Progenitor cell of endocrine pancreas (in vitro differentiated cells): Measurements from ENCODE around the gene FAM186B. TPM values are rescaled to one million over a fixed set of nuclear protein-coding genes. Genes with fewer than 3 reads are reported as not detected.

ENCODE experiments used
- DNase-seq: peaks from one replicate; pipeline ENCODE4 v3.0.0; 2021; ENCODE audit warnings: low spot score; ENCODE audit not compliant: unreplicated experiment
- H3K27ac Mint-ChIP-seq: 2 replicates; pipeline ENCODE4 v1.8.0; 2021; ENCODE audit warnings: mild to moderate bottlenecking, moderate library complexity, mixed read lengths
- H3K27me3 Mint-ChIP-seq: 2 replicates; pipeline ENCODE4 v1.8.0; 2021; ENCODE audit warnings: mixed read lengths
- H3K36me3 Mint-ChIP-seq: 2 replicates; pipeline ENCODE4 v1.8.0; 2022; ENCODE audit warnings: mixed read lengths; ENCODE audit not compliant: insufficient read depth
- H3K4me1 Mint-ChIP-seq: 2 replicates; pipeline ENCODE4 v1.8.0; 2021; ENCODE audit warnings: low read depth, mixed read lengths
- H3K4me3 Mint-ChIP-seq: 2 replicates; pipeline ENCODE4 v1.8.0; 2021; ENCODE audit warnings: low read depth, mild to moderate bottlenecking, moderate library complexity, mixed read lengths
- H3K9me3 Mint-ChIP-seq: 2 replicates; pipeline ENCODE4 v1.8.0; 2021; ENCODE audit warnings: low read depth, mixed read lengths
- total RNA-seq: library from RNA; stranded (reverse); gene quantifications from 2 replicates; pipeline ENCODE4 v1.2.1, GENCODE V29; 2021
- TF ChIP-seq, protein P1 (sequence below): fragments of 200-600 bp; sonication (generic); IDR thresholded peaks from one replicate; pipeline ENCODE4 v1.5.0; 2021; ENCODE audit warnings: antibody characterized with exemption, mild to moderate bottlenecking; ENCODE audit not compliant: unreplicated experiment

Gene FAM186B
- total RNA-seq, 1 donor from 2014 or later = 0.24 TPM

DNA sequence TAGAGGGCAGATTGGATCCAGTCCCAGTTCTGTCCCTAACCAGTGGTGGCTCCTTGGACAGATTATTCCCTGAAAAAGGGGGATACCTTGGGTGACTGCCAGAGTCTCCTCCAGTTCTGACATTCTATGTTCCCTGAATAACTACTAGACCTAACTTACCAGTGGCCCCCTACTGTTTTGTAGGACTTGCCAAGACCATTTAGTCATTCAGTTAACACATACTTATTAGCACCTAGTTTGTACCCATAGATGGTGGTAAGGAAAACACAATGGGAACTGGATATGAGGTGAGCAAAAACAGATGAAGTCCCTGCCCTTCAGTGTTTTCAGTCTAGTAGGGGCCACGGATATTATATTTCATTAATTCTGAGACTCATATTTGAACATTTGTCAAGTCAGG lies 21.4 kb upstream of the FAM186B start:
- peaks cover 9% of the 10 kb centered on the region for H3K4me1 Mint-ChIP-seq
- TF ChIP-seq, protein P1, sequence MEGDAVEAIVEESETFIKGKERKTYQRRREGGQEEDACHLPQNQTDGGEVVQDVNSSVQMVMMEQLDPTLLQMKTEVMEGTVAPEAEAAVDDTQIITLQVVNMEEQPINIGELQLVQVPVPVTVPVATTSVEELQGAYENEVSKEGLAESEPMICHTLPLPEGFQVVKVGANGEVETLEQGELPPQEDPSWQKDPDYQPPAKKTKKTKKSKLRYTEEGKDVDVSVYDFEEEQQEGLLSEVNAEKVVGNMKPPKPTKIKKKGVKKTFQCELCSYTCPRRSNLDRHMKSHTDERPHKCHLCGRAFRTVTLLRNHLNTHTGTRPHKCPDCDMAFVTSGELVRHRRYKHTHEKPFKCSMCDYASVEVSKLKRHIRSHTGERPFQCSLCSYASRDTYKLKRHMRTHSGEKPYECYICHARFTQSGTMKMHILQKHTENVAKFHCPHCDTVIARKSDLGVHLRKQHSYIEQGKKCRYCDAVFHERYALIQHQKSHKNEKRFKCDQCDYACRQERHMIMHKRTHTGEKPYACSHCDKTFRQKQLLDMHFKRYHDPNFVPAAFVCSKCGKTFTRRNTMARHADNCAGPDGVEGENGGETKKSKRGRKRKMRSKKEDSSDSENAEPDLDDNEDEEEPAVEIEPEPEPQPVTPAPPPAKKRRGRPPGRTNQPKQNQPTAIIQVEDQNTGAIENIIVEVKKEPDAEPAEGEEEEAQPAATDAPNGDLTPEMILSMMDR = no peak
- H3K27ac Mint-ChIP-seq = no peak overlapping the region
- DNase-seq = no peak
- no peaks in the 10 kb centered on the region for H3K9me3 Mint-ChIP-seq
- H3K27me3 Mint-ChIP-seq = no peaks in the 10 kb centered on the region
- H3K4me3 Mint-ChIP-seq = no peak overlapping the region
- H3K36me3 Mint-ChIP-seq = peaks cover 2% of the 10 kb centered on the region

DNA sequence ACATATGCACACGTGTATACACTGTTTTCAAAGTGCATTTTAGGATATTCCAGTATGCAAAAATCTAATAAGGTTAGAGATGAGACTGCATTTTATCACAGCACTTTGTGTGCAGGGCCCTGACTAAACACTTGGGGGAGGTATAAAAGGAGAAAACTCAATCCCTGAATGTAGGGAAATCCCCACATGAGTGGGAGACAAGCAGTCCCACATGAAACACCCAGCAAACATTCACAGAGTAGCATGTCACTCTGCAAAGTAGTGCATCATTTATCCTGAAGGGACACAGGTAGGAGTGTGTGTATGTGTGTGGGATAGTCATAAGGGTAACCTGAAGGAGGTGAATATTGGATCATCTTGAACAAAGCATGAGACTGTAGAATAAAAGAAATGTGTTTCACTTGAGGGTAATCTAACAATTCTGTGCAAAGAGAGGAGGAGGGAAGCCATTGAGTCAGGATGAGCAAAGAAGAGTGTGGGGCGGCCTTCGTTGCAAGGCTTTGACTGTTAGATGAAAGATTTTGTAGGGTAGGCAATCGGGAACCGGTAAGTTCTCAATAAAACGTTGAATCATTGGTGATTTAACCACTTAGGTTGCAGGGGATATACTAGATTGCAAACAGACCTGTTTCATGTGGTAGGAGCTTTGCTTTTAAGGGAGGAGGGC lies 20.9 kb upstream of the FAM186B start:
- H3K36me3 Mint-ChIP-seq = peaks cover 2% of the 10 kb centered on the region
- peaks cover 12% of the 10 kb centered on the region for H3K4me1 Mint-ChIP-seq
- DNase-seq = no peak
- no peak overlapping the region for H3K27ac Mint-ChIP-seq
- no peaks in the 10 kb centered on the region for H3K27me3 Mint-ChIP-seq
- H3K4me3 Mint-ChIP-seq = no peak overlapping the region
- TF ChIP-seq, protein P1 = no peak
- H3K9me3 Mint-ChIP-seq = no peaks in the 10 kb centered on the region

DNA sequence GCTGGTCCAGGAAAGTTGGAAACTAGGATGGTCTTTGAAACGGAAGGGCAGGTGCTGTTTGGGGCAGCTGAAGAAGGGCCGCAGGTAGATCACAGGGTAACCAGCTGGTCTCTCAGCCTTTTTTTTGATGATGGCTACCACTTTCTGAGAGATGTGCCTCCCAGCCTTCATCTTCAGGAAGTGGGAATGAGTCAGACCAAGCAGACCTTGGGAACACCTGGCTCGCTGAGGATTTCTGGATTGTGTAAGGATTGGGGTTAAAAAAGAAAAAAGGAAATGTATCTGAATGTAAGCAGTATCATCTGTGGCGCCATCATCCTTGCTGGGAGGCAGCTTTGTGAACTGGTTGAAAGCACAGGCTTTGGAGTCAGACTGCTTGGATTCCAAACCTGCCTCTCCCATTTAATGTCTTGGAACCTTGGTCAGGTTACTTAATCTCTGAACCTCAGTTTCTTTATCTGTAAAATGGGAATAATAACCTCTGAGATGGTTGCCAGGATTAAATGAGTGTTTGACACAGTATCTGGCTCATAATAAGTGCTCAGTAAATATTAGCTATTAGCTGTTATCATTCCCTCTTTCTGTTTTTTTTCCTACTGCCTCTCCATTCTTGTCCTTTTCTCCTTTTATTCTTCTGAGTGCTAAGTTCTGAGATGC lies 19.6 kb upstream of the FAM186B start:
- Mint-ChIP-seq H3K27me3 (no peaks in the 10 kb centered on the region), H3K4me3 (peak overlapping the region; percentile 74), H3K9me3 (no peaks in the 10 kb centered on the region), H3K27ac (peak overlapping the region; percentile 81), H3K4me1 (peaks cover 14% of the 10 kb centered on the region), H3K36me3 (peaks cover 2% of the 10 kb centered on the region)
- DNase-seq = no peak
- TF ChIP-seq, protein P1 = no peak

DNA sequence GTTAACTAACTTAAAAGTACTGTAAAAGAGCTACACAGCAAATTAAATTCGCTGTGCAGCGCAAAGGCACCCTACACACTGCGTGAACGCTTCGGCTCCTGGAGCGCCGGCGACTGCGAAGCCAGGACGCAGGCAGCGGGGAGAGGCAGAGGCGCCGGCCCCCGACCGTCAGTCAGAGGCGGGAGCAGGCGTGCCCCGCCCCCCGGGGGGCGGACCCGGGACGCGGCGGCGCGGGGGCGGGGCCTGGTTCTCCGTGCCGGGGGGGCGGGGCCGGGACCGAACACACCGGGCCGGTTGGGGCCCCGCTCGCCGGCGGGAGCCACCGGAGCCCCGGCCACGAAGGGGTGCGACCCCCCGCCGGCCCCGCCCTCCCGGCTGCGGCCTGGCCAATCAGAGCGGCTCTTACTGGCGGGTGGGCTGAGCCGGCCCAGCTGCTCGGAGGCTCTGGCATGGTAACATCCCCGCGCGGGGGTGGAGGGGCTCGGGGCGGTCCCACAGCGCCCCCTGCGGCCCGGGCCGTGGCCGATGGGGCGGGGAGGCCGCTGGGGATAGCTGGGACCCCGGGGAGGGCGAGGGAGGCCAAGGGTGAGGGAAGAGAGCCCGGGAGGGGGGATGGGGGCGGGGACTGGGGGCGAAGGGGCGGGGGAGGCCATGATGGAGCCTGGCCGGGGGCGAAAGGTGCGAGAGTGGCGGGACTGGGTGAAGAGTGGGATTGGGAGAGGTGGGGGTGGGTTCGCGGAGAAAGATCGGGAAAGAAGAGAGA lies 17.9 kb upstream of the FAM186B start, which contains the start of gene PRPF40B:
TSS of gene PRPF40B (plus strand) at position 420 of the 763 bp plus-strand sequence. CDS start at position 450, 30 bp downstream.
- peak; percentile 92 for DNase-seq
- no peaks in the 10 kb centered on the region for H3K9me3 Mint-ChIP-seq
- H3K27ac Mint-ChIP-seq = peak within 1 kb of the TSS; percentile 90
- peak within 1 kb of the TSS; percentile 86 for H3K4me3 Mint-ChIP-seq
- H3K4me1 Mint-ChIP-seq = peaks cover 21% of the 10 kb centered on the region
- TF ChIP-seq, protein P1 = peak; percentile 73
- peaks cover 6% of the 10 kb centered on the region for H3K27me3 Mint-ChIP-seq
- peaks cover 2% of the 10 kb centered on the region for H3K36me3 Mint-ChIP-seq

DNA sequence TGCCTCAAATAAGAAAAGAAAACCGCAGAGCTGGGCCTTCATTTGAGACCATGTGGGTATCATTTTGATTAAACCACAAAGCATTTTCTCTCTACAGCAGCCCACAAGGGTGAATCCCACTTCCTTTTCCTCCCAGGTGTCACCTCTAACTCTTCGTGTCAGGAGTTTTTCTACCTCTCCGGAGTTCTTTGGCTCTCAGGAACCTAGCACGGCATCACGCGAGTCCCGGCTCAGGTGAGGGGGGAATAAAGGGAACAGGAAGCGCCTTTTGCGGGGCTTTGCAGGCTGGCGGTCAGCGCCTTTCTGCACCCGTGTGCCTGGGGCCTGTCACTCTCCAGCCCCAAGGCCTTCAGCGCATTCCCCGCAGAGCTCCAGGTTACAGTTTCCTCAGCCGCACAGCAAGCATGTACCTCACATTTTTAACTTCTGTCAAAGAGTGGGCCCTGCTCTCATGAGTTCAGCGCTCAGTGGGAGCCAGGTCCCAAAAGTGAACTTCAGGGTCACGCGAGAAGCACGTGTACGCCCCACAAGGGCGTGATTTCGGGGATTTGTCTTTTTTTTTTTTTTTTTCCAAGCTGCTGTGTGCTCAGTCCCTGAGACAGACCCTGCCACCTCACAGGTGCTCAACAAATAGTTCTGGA lies 17.2 kb upstream of the FAM186B start:
- TF ChIP-seq, protein P1 = no peak
- peaks cover 21% of the 10 kb centered on the region for H3K4me1 Mint-ChIP-seq

More for the DNA sequence above, 17.2 kb upstream of the FAM186B start:
- H3K27ac Mint-ChIP-seq = peak overlapping the region; percentile 90
- peak overlapping the region; percentile 86 for H3K4me3 Mint-ChIP-seq
- DNase-seq = no peak
- peaks cover 10% of the 10 kb centered on the region for H3K27me3 Mint-ChIP-seq
- no peaks in the 10 kb centered on the region for H3K36me3 Mint-ChIP-seq
- H3K9me3 Mint-ChIP-seq = no peaks in the 10 kb centered on the region
